ENCODE results near the gene MCM5. TPM values are rescaled to one million over a fixed set of nuclear protein-coding genes. Genes with fewer than 3 reads are reported as not detected.

The MCM5 gene
- total and polyA plus RNA-seq, 2 of the 13 experiments (the other 11 are each of a cell fraction or from before 2014, with no cell fraction given): 40.2 to 93.5 TPM

- TF ChIP-seq ZUFSP (CRISPR knock-in tag; IDR thresholded peaks at IDR 0.05; ENCODE audit: borderline replicate concordance) (no peak), STAG1 (CRISPR knock-in tag; IDR thresholded peaks at IDR 0.05) (peak; percentile 98), ZBTB7B (CRISPR knock-in tag; IDR thresholded peaks at IDR 0.05) (peak; percentile 76), E2F1 (CRISPR knock-in tag; IDR thresholded peaks at IDR 0.05) (0 out of 2 replicates have a peak, but pooled peaks have one; percentile 30), HDAC1 (CRISPR knock-in tag; IDR thresholded peaks at IDR 0.05) (peak; percentile 69), ZSCAN29 (CRISPR knock-in tag; conservative IDR thresholded peaks at IDR 0.05) (0 out of 2 replicates have a peak, but pooled peaks have one; percentile 14), ARID5B (CRISPR knock-in tag; IDR thresholded peaks at IDR 0.05) (peak; percentile 56), SP1 (IDR thresholded peaks at IDR 0.05) (no peak), SP1 (CRISPR knock-in tag; IDR thresholded peaks at IDR 0.05) (peak; percentile 51; the same call in 1 of the 2 replicates), ZNF431 (CRISPR knock-in tag; IDR thresholded peaks at IDR 0.05; ENCODE audit: borderline replicate concordance, low read depth) (no peak), MXI1 (IDR thresholded peaks at IDR 0.05; ENCODE audit: borderline replicate concordance, low read depth, low read length) (peak; percentile 42; the same call in 1 of the 3 replicates), KAT8 (CRISPR knock-in tag; IDR thresholded peaks at IDR 0.05) (peak; percentile 53; the same call in 1 of the 2 replicates), ATF2 (CRISPR knock-in tag; IDR thresholded peaks at IDR 0.05) (peak; percentile 69), FOSL2 (CRISPR knock-in tag; IDR thresholded peaks at IDR 0.05) (peak; percentile 49), HIC2 (CRISPR knock-in tag; IDR thresholded peaks at IDR 0.05; ENCODE audit: low read depth) (peak; percentile 38)
These were observed 49.1 kb upstream of the MCM5 start (continued) for GRCh38 chr22:35350539-35351503.

All from HepG2 (cell line).